ENCODE measurements around the gene RNU7-1.
A peak's percentile ranks its signal among the peaks of the same experiment; 100 is the strongest.

Gene RNU7-1

DNA sequence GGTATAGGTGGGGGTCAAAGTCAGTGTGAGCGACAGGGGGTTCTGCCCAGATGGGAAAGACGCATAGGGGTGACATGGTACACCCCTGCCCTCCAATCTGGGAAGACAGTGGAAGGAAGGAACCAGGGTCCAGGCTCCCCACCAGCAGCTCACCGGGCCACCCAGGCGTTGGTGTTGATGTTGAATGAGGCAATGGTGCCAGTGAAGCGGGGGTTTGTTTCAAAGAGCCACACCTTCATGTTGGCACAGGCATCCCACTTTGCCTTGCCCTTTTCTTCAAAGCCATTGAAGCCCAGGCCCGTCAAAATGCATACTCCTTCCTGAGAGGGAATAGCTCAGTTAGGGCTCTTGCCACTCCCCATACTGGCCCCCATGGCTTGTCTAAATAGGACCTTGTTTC is 34.6 kb downstream of the RNU7-1 start:
- FAIRE-seq (no peak), DNase-seq (ENCODE audit: insufficient read length) (no peak)
- TF ChIP-seq POLR2A (IDR thresholded peaks at IDR 0.05; ENCODE audit: low read depth, low read length) (no peak), POLR2AphosphoS5 (IDR thresholded peaks at IDR 0.05; ENCODE audit: low read depth, low read length) (peak; percentile 69; the same call in 1 of the 2 replicates)

DNA sequence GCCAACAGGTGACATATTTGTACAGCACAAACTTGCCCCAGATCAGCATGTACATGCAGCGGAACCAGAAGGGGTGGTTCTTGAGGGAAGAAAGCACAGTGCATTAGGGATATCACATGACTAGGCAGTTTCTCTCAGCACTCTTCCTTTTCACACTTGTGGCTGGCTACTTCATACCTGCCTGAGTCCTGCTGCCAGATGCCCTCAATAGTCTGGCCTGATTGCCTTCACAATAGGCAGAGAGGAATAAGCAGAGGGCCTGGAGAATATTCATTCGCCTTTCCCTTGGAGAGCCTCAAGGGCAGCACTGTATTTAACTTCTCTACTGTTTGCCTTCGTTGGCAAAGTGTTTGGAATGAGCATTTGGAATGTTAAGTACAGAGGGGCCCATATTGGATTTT is 35.0 kb downstream of the RNU7-1 start:
- FAIRE-seq (no peak), DNase-seq (ENCODE audit: insufficient read length) (no peak)
- TF ChIP-seq POLR2AphosphoS5 (IDR thresholded peaks at IDR 0.05; ENCODE audit: low read depth, low read length) (peak; percentile 17; the same call in 1 of the 2 replicates), POLR2A (IDR thresholded peaks at IDR 0.05; ENCODE audit: low read depth, low read length) (no peak), TAF1 (IDR thresholded peaks at IDR 0.05; ENCODE audit: borderline replicate concordance, low read depth, low read length) (no peak)

DNA sequence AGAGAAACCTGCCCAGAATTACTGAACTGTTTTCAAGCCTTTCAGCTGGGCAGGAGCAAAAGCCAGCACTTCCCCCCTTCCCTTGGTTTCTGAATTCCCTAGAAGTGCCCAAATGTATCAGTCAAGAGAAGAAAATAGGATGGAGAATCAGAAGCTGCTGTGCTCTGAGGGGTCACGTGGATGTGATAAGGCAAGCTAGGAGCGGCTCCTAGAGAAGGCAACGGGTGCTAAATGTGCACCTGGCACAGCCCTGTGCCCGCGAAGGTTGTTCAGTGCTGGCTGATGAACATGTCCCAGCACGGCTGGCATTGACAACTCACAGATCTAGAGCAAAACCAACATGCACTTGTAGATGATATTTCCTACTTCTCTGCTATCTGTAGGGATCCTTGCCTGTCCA is 35.4 kb downstream of the RNU7-1 start:
- TF ChIP-seq POLR2AphosphoS5 (IDR thresholded peaks at IDR 0.05; ENCODE audit: low read depth, low read length), result peak; percentile 11; the same call in 1 of the 2 replicates
- TF ChIP-seq POLR2A (IDR thresholded peaks at IDR 0.05; ENCODE audit: low read depth, low read length), result peak; percentile 49
- TF ChIP-seq TAF1 (IDR thresholded peaks at IDR 0.05; ENCODE audit: borderline replicate concordance, low read depth, low read length), result no peak
- FAIRE-seq, result no peak
- no peak for DNase-seq (ENCODE audit: insufficient read length)

DNA sequence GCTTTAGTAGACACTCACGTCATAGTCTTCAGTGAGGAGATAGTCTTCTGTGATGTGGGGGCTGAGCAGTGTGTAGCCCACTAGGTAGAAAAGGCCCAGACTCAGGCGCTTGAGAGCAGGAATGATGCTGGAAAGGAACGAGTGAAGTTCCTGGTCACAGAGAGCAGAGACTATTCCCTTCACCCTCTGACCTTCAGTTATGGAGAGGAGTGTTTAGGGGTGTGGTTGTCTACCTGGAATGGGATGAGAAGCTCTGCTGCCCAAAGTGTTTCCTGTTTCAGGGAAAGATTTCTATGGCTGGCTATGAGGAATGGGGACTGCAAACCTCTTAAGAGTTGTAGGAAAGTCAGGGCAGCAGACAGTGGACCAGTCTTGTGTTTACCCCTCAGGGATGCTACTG is 35.8 kb downstream of the RNU7-1 start:
- TF ChIP-seq POLR2AphosphoS5 (IDR thresholded peaks at IDR 0.05; ENCODE audit: low read depth, low read length), result no peak; the same call in 1 of the 2 replicates
- peak; percentile 44 for TF ChIP-seq POLR2A (IDR thresholded peaks at IDR 0.05; ENCODE audit: low read depth, low read length)
- DNase-seq (ENCODE audit: insufficient read length) (no peak), FAIRE-seq (no peak)

DNA sequence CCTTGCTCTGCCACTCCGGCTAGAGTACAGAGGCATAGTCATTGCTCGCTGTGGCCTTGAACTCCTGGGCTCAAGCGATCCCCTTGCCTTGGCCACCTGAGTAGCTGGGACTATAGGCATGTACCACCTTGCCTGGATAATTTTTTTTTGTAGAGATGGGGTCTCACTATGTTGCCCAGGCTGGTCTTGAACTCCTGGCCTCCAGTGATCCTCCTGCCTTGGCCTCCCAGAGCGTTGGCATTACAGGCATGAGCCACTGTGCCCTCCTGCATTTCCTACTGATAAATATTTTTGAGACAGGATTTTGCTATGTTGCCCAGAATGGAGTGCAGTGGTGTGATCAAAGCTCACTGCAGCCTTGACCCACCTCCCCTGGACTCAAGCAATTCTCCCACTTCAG is 36.5 kb downstream of the RNU7-1 start:
- FAIRE-seq, result no peak
- no peak for DNase-seq (ENCODE audit: insufficient read length)
- TF ChIP-seq POLR2A (IDR thresholded peaks at IDR 0.05; ENCODE audit: low read depth, low read length) (no peak), TAF1 (IDR thresholded peaks at IDR 0.05; ENCODE audit: borderline replicate concordance, low read depth, low read length) (no peak)

DNA sequence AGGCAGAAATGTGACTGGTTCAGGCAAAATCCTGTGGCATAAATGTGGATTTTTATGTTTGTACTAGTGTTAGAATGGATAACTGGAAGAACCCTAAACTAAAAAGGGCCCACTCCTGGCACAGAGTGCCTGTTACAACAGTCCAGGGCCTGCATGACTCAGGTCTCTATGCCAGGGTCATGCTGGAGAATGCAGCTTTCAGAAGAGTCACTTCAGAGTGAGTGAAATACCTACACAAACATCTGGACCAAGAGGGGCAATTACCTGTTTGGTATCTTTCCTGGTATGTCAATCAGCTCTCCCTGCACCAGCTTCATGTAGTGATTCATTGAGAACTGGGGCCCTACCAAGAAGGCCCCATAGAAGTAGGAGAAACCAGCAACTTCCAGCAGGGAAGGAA is 37.1 kb downstream of the RNU7-1 start:
- FAIRE-seq (no peak), DNase-seq (ENCODE audit: insufficient read length) (no peak)
- no peak for TF ChIP-seq POLR2AphosphoS5 (IDR thresholded peaks at IDR 0.05; ENCODE audit: low read depth, low read length)
- TF ChIP-seq TAF1 (IDR thresholded peaks at IDR 0.05; ENCODE audit: borderline replicate concordance, low read depth, low read length), result no peak
- TF ChIP-seq POLR2A (IDR thresholded peaks at IDR 0.05; ENCODE audit: low read depth, low read length), result no peak

DNA sequence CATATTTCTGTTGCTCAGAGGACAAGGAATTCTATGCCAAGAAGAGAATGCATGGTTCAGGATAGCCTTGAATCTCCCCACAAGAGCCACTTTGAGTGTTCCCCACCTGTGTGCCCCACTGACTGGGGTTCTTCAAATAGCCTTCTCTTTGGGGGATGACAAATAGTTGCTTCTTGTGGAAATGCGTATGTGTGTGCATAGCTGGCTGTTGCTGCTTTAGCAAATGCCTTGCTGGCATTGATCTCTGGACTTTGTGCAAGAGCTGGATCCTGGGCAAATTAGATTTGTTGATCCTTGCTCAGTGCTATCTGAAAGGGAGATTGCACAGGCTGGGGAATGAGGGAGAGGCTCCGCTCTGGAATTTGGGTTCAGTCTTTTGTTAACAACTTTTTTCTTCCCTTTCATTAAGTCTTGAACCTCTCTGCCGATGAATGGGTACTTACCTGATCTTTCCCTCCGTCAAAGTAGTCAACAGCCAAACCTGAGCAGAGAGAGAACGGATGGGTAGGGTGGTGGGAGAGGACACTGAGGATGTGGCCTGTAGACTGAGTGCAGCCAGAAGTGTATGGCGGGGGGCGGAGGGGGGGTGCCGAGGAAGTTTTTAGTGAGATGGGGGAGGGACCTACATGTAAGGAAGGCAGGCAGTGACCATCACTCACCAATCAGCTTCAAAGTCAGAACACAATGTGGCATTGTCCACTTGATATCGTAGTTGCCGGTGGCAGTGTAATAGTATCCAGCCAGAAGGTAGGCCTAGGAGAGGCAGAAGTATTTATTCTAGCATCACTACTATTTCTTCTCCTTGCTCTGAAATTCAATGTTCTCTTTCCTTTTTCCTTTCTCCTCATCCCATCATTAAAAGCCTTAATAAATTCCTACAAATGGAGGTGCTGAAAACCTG is 37.8 kb downstream of the RNU7-1 start:
- DNase-seq (ENCODE audit: insufficient read length) (no peak), FAIRE-seq (no peak)
- TF ChIP-seq TAF1 (IDR thresholded peaks at IDR 0.05; ENCODE audit: borderline replicate concordance, low read depth, low read length) (no peak), POLR2AphosphoS5 (IDR thresholded peaks at IDR 0.05; ENCODE audit: low read depth, low read length) (no peak), POLR2A (IDR thresholded peaks at IDR 0.05; ENCODE audit: low read depth, low read length) (no peak)

DNA sequence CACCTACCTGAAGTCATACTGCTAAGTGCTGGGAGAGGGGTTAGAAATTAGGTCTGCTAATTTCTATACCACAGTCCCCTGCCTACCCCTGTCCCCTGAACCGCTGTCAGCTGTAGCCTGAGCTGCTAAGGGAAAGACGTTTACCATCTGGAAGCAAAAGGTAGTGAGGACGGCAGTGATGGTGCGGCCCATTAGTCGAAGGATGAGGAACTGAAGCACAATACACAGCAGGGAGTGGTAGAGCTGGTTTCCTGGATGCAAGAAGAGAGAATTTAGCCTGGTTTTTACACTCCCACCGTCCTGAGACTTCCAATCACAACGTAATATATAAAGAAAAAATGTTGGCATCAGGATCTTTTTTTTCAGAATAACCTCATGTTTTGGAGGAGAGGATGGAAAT is 38.9 kb downstream of the RNU7-1 start:
- TF ChIP-seq TAF1 (IDR thresholded peaks at IDR 0.05; ENCODE audit: borderline replicate concordance, low read depth, low read length) (no peak), POLR2A (IDR thresholded peaks at IDR 0.05; ENCODE audit: low read depth, low read length) (no peak), POLR2AphosphoS5 (IDR thresholded peaks at IDR 0.05; ENCODE audit: low read depth, low read length) (no peak)
- no peak for DNase-seq (ENCODE audit: insufficient read length)
- no peak for FAIRE-seq

DNA sequence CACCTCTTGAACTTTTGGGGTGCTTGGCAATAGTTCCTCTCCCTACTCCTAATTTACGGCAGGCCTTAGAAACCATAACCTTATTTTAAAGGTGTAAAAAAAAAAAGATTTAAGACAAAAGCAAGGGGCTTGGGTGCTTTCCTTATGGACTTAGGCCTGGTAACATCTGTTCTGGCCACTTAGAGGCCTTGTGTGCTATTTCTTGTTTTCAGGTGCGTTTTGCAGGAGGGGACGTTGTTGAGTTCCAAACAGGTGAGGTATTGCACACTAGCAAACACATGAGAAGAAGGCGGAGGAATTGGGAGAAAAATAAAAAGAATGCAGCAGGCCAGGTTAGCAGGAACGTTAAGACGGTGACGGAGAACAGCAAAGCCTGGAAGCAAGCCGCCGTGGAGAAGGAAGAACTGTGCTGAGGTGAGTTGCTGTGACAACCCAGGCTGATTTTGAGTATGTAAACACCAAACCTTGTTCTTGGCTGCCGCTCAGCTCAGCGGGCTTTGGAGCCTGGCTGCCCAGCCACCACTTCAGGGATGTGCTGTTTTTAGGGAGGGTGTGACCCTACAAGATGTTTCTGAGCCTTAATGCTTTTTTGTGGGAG is 44.4 kb downstream of the RNU7-1 start:
- DNase-seq (ENCODE audit: insufficient read length) (no peak), FAIRE-seq (no peak)
- no peak for TF ChIP-seq TAF1 (IDR thresholded peaks at IDR 0.05; ENCODE audit: borderline replicate concordance, low read depth, low read length)
- TF ChIP-seq POLR2AphosphoS5 (IDR thresholded peaks at IDR 0.05; ENCODE audit: low read depth, low read length), result no peak
- TF ChIP-seq POLR2A (IDR thresholded peaks at IDR 0.05; ENCODE audit: low read depth, low read length), result no peak
